ENCODE measurements around the gene ARHGDIG.

DNA sequence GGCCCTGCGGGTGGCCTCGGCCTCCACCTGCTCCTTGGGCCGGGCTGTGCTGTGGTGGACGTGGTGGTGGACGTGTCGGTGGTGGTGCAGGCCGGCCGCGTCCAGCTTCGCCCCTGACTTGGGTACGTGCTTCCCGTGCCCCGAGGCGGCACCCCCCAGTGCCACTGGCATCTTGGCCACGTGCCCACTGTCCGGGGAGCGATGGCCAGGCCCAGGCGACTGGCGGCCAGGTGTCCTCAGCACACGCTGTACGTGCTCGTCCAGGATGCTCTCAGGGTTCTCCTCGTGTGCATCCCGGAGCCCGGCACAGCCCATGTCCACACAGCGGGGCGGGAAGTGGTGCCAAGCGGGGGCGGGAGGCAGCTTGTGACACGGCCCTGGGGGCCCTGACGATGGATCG lies 17.4 kb downstream of the ARHGDIG start:
- no peak for TF ChIP-seq CTCF (conservative IDR thresholded peaks at IDR 0.05)
- no peak for TF ChIP-seq ZFX (IDR thresholded peaks at IDR 0.05)
